Measurements from ENCODE around the gene SMG1.

SMG1 gene

DNA sequence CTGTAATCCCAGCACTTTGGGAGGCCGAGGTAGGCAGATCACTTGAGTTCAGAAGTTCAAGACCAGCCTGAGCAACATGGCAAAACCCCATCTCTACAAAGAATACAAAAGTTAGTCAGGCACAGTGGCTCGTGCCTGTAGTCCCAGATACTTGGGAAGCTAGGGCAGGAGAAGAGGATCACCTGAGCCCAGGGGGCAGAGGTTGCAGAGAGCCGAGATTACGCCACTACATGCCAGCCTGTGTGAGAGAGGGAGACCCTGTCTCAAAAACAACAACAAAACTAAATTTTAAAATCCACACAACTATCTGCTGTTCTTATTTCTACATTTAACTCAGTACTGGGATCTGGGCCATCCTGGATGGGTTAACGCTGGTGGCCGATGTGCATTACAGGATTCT lies 83.6 kb downstream of the SMG1 start:
- DNase-seq = no peak

DNA sequence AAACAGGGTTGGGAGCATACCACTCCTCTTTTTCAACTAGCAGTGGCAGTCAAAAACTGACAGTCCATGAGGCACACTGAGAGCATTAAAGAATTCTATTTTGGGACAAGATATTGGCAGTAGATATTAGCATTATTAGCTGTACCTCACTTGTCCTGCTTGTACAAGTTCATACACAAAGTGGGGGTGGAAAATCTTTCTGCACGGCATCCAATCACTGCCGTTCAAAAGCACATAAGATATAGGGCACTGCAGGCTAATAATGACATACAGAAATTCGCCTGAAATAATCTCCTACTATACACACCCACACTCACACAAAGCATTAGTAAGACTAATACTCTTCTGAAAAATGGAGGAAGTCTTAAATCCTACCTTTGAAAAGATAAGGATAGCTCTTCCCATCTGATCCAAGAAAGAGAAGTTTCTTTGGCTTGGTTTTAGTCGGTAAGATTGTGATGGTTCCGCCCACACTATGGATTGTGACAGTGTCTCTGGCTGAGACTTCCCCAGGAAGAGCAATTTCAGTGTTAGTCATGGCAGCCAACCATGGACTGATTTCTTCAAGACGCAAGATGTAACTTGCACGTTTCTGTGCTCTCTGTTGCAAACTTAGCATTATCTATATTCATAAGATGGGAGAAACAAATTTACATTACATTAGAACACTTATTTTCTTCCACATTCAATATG lies 84.2 kb downstream of the SMG1 start:
- DNase-seq = no peak

DNA sequence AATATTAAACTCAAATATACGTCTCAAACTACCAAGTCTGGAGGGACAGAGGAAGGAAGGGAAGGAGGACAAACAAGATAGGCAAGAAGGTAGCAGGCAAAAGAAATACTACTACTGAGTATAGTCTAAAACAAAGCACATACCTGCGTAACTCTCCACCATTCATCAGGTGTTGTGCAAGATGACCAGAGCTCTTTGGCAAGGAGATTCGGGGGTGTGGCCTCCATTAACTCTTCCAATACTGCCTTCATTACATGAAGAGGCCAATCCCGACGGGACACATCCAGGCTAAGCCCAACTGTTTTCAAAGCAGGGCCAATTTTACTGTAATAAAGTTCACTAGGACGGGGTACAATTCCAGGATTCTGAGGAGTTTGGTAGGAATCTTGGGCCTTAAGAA lies 86.7 kb downstream of the SMG1 start:
- no peak for DNase-seq

DNA sequence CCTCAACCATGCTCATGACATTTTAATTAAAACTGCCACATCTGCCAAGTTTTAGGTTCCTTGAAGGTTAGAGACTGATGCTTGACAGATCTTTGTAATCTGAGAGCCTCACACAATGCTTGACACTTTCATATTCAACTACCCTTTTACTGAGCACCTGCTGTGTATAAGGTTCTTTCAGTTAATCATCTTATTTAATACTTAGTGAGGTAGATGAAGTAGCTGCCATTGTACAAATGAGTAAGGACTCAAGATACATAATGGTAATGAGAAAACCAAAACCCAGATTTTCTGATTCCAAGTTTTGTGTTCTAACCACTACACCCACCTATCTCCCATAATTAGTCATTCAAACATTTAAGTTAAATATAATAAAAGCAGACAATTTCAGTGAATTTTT lies 89.5 kb downstream of the SMG1 start:
- DNase-seq = no peak

DNA sequence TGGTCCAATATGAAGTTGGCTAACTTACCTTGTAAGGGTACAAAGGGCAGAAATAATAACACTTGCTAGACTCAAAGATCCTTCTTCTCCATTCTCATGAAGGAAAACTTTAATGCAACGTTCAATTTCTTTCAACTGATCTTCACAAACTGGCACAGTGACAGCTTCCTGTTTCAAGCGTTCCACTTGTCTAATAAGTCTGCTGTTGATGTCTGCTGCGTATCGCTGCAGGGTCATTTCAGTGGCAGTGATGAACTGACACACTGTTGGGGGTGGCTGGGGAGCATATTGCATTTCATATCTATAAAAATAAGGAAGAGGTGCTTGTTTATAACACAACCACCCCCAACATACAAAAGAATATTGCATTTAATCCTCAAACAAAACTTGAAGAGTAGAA lies 91.3 kb downstream of the SMG1 start:
- DNase-seq = no peak

DNA sequence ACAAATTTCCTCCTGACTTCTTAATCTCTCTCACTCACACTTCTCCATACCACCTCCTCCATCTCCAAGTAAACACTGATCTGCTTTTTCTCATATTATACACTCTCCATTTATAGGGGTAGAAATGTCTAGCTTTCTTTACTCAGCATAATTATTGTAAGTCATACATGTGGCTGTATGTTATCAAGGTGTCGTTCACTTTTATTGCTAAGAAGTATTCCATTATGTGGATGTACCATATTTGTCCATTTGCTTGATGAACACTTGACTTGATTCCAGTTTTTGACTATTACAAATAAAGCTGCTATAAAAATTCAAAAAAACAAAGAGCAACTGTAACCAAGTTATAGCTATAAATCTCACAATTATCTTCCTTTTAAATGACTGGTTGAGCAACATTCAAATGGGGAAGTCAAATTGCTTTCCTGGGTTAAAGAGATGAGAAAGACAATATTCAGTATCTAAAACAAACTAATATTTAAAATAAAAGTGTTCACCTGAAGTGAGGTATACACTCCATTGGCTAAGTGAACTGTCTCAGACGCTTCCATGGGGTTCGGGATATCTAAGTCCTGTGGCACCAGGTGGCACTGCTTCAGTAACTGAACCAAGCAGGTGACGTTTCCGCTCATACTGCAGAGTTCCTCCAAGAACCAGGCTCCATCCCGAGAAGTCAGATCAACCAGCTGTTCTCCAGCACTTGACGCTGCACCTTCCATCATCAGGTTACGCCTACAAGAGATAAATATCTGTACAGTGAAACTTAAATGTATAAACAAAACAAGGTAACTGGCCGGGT lies 92.3 kb downstream of the SMG1 start:
- DNase-seq = no peak

DNA sequence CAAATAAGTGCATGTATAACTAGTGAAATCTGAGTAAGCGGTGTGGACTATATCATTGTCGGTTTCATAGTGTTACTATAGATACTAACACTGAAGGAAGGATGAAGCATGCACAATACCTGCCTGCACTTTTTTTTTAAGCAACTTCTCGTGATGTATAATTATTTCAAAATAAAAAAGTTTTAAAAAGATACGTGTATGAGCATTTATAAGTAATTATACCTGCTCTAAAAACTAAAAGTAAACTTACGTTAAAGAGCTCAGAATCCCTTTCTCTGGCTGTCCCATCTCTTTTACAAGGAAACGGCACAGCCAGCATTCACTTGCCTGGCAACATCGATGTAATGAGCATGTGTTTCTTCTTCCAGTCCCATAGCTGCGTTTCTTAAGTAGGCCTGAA lies 93.6 kb downstream of the SMG1 start:
- DNase-seq = no peak

DNA sequence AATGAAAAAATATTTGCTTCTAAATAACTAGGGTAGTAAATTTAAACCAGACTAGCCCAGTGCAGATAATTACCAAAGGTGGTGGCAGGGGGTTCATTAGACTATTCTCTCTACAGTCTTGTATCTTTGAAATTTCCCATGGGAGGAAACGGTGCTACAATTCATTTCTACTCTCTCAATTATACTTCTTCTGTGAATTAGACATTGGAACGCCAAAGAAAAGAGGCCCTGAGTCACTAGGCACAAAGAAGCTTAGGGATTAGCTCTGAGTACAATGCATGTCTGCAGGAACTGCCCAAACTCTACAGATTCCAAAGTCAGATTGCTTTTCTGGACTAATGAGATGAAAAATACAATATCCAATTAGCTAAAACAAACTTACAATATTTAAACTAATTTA lies 94.2 kb downstream of the SMG1 start:
- no peak for DNase-seq

DNA sequence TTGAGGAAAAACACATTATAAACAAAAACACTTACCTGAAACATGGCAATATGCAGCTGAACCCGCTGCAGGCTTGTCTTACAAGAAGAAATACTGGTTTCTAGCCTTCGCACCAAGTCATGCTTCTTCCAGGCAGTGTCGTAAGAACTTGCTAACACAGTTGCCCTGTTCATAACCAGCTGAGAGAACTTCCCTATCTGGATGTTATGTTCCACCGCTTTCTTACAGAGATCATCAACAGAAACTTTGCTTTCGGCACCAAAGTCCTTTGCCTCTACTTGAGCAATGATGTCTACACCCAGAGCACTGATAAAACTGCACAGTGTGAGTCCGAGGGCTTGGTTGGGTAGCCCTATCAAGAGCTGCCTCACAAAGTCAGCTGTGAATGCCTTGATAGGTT lies 97.0 kb downstream of the SMG1 start:
- DNase-seq = no peak

DNA sequence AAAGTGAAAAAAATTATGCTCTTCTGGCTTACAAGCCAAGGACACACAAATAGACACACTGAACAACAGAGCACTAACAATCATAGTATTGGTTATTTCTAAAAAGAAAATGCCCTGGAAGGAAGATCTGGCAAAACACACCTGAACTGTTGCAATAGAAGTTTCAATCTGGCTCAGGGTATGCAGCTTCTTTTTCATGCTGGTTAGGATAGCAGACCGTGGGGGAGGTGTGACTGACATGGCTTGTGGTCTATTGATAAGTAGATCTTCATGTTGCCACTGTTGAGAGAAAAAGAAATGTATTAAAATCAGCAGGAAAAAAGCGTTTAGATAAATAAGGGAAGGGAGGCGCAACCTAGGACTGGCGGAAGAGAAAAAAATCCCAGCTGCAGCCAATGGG lies 98.3 kb downstream of the SMG1 start:
- DNase-seq = no peak

DNA sequence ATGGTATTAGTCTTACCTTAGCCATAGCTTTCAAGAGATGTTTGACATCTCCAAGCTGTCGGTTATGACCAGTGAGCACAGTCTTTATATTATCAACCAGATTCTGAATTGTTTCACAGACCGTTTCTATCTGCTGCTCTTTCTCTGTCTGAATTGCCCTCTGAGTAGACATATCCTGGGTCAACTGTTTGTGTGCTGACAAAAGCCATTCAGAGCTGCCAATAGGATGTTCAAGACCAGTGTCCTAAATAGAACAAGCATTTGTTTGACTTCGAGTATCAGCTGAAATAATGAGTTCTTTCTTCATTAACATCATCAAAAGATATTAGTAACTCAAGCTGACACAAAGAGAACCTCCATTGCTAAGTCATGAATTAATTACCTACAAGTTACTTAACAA lies 109.9 kb downstream of the SMG1 start:
- DNase-seq = no peak

DNA sequence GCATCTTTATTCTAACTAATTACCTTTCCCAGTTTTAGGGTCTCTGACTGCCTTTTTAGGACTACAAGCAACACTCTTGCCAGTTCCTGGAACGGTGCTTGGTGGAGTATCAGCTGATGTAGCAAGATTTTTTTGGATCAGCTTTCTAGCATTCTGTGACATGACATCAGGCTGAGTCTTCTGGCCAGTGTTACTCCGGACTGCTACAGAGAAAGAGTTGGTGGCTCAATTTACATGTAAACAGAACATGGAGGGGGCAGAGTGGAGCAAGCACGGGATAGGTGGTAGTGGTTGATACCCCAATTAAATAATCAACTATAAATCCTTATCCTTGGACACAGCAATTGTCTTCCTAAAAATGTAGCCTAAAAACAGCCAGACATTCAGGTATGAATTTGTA lies 114.3 kb downstream of the SMG1 start:
- DNase-seq = no peak

DNA sequence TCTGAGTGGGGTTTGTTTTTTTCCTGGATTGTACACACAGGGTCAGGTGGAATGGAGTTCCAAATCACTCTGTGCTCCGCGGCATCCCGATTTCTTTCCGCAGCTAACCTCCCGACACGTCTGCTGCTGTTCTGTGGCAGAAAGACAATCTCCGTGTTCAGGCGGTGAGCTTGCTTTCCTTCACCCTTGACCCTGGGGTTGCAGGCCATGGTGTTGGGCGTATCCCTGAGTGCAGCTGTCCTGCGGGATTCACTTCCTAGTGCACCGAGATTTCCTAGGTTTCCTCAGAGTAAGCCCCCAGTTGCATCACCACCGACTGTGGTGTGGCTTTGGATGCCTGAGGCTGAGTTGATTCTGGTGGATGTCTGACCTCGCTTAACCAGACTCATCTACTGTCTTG lies 117.0 kb downstream of the SMG1 start:
- DNase-seq = no peak

DNA sequence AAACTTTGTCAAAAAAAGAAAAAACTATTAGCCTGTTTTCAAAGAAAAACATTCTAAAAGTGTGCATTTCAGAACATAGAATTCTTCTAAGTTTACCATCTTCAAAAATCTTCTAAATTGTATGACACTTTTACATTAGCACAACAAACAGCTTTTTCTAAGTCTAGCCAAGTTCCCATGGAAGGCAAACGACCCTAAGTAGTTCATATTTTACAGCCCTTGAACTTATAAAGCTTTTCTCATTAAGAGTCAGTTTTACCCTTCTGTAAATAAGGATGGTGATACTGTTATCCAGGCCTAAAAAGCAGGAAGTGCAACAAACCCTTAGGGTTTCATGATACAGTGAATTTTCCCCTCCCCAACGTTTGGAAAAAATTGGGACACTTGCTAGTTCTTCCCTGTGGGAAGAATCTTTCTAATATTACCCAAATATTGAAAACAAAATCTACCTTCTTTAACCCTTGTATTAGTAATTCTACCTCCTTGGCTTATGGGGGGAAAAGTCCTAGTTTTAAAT lies 120.9 kb downstream of the SMG1 start:
- no peak for DNase-seq

DNA sequence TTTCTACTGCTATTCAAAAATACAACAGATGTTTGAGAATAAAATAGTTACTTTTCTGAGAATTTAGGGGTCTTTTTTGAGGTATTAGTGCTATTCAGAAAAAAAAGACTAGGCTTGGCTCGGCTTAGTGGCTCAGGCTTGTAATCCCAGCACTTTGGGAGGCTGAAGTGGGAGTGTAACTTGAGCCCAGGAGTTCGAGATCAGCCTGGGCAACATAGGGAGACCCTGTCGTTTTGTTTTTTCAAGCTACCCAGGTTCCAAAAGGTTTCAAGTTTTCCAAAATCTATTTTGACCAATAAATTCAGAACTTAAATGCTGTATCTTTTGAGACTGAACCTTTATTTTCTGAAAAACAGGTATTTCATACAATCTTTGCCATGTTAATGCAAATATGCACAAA lies 121.7 kb downstream of the SMG1 start:
- no peak for DNase-seq

DNA sequence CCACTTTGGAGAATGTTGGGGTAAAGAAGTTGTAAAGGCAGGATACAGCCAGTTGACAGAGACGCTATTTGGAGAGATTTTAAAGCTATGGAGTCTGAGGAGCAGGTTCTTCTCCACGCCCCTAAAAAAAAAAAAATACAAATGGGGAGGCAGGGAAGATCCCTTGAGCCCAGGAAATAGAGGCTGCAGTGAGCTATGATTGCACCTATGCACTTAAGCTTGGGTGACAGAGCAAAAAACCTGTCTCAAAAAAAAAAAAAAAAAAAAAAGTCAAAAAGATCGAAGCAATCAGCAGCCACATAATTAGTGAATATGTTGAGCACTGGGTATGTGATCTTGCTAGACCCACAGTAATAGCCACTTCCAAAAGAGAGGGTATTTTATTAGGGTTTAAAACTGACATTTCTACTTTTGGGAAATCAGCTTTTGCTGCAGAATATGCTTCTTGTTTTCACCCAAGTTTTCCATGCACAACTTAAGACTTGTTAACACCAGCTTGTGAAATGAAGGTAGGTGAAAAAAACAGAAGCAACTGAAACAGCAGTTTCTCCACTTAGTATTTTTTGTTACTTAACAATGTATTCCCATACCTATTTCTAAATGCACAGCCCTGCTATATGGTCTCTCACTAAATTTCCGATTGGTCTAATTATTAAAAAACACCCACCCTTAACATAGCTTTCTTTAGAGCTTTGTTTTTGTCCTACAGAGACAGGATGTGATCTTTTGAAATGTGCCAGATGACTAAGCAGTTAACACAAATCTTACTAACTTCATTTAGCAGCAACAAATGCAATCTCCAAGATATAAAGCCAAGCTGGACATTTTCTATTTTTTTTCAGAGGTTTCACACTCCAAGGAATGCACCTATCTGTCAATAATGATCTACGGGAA lies 122.4 kb downstream of the SMG1 start:
- DNase-seq = no peak

DNA sequence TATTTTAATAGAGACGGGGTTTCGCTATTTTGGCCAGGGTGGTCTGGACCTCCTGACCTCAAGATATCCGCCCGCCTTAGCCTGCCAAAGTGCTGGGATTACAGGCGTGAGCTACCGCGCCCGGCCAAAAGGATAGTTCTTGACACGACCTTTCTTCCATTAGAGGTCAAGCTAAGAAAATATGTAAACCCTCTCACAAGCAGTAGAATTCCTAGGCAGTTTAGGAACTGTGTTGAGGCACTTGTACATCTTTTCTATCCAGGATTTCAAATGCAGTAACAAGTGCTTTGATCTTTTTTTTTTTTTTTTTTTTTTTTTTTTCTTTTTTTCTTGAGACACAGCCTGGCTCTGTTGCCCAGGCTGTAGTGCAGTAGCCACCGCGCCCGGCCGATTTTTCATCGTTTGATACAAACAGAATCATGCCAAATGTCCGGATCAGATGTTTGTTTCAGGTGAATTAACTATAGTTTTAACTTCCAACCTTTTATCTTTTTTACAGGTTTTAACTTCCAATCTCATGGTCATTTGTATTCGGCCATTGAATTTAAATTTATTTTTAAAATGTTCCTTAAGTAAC lies 123.4 kb downstream of the SMG1 start:
- DNase-seq = no peak

DNA sequence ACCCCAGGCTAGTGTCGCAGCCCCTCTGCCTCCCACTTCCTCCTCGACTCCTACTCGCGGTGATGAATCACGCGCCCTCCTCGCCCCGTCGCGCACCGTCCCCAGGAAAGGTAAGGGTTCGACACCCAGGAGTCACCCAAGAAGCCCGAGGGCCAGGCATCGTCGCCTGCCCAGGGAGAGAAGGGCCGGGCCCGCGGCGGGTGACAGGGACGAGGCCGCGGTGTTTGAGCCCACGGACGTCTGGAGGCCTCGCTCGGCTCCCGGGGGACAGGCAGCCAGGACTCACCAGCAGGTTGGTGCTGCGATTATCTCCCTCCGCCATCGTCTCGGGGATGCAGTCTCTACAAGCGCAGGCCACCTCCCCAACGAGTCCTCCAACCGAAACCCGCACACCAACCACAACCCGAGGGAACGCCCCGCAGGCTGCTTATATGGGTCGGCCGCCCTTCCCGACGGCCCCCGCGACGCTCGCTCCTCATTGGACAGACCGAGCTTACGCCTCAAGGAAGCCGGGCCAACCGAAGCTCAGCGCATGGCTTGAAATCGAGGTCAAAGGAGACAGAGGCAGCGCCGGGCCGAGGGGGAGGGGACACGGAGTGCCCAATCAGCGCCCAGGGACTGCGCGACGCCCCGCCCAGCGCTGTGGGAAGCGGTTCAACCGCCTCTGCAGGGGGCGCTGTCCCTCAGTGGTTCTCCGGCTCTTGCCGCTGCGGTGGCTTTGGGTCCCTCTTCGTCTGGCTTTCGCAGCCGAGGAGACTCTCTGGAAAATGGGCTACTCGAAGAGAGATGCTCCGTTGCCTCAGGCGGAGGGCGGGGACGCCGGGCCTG lies 124.8 kb downstream of the SMG1 start, which contains the start of gene ARL6IP1:
Gene ARL6IP1 (minus strand): TSS at position 405 of the 828 bp plus-strand sequence. CDS start 83 bp downstream, at position 322.
- DNase-seq = peak; percentile 96

DNA sequence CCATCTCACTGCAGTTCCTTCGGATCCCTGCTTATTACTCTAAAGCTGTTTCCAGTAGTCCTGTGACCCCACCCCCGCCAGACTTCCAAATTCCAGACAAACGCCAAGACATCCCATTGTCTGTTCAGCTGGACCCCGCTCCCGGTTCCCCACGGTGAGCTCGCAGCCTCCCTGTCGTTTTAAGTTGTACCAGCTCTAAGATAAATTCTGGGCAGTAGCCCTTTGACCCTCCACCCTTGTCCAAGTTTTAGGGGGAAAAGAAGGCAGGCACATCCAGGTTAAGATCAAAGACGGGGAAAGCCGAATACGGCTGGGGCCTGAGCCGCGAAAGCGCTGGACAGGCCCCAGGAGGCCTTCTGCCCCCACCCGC lies 125.4 kb downstream of the SMG1 start:
- DNase-seq = no peak

DNA sequence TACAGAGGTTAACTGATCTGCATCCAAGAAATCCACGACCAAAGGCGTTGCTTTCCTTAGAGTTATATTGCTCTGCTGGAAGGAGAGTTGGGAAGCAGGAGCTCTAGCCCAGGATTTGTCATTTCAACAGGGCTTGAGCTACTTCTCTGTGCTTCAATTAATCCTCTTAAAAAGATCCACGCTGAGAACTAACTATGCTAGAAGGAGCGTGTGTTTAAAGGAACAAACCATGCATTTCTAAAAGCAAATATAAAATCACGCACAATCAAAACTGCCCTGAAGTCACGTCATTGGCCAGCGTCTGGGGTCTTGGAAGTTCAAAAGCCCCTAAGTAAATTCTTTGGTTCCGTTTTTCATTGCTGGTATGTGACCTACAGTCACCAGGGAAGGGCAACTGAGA lies 125.9 kb downstream of the SMG1 start:
- DNase-seq = no peak

DNA sequence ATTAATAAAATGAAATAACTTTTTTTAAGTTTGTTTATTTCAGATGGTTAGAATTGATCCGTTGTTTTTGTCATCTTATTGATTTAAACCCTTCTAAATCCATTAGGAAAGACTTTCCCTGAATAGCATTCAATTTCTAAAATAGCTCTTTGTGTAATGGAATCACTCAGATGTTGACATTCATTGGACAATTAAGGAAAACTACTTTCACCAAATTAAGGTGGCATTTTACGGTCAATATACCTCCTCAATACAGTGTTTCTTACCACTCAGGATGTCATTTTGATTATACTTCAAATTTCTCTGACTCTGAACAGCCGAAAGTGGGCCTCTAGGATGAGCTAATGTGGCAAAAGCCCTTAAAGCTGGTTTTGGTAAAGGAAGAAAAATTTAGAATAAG lies 126.7 kb downstream of the SMG1 start:
- no peak for DNase-seq

DNA sequence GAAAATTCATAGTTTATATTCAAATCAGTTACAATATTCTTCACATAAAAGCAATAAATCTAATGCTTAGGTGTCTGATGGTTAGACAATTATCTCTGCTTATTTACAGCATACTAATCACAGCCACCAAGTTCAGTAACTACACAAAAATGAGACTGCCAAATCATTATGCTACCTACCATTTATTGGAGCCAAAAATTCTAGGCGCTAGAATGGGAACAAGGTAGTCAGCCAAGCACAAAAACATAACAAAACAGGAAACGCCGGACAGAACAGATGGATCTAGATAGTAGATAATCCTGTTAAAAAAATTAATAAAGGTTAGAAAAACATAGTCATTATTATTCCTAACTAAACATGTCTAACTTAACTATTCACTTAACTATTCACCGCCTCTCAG lies 128.5 kb downstream of the SMG1 start:
- DNase-seq = no peak

All from activated T-cell treated with anti-CD3 and anti-CD28 coated beads for 4 hours (primary cell).